ENCODE results near the gene DZIP3. TPM values are rescaled to one million over a fixed set of nuclear protein-coding genes. Genes with fewer than 3 reads are reported as not detected.

DZIP3 gene
- total and polyA plus RNA-seq, 2 experiments from 2014 or later = 28.7 to 32.0 TPM

DNA sequence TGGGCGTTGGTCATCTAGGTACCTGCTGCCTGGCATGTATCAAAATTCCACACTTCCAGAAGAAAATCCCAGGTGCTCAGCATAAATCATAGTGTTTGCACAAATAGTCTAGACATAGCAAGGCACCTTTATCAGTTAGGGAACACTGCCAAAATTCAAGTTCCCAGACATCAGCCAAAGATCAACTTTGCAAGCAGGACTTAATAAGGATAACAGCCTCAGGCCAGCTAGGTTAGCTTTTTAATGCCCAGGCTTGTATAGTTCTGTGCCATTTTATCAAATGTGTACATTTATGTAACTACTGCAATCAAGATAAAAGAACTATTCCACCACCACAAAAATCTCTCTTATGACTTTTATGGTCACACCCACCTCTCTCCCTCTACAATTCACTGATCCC lies 30.7 kb downstream of the DZIP3 start (continued):
- TF ChIP-seq, protein P1, sequence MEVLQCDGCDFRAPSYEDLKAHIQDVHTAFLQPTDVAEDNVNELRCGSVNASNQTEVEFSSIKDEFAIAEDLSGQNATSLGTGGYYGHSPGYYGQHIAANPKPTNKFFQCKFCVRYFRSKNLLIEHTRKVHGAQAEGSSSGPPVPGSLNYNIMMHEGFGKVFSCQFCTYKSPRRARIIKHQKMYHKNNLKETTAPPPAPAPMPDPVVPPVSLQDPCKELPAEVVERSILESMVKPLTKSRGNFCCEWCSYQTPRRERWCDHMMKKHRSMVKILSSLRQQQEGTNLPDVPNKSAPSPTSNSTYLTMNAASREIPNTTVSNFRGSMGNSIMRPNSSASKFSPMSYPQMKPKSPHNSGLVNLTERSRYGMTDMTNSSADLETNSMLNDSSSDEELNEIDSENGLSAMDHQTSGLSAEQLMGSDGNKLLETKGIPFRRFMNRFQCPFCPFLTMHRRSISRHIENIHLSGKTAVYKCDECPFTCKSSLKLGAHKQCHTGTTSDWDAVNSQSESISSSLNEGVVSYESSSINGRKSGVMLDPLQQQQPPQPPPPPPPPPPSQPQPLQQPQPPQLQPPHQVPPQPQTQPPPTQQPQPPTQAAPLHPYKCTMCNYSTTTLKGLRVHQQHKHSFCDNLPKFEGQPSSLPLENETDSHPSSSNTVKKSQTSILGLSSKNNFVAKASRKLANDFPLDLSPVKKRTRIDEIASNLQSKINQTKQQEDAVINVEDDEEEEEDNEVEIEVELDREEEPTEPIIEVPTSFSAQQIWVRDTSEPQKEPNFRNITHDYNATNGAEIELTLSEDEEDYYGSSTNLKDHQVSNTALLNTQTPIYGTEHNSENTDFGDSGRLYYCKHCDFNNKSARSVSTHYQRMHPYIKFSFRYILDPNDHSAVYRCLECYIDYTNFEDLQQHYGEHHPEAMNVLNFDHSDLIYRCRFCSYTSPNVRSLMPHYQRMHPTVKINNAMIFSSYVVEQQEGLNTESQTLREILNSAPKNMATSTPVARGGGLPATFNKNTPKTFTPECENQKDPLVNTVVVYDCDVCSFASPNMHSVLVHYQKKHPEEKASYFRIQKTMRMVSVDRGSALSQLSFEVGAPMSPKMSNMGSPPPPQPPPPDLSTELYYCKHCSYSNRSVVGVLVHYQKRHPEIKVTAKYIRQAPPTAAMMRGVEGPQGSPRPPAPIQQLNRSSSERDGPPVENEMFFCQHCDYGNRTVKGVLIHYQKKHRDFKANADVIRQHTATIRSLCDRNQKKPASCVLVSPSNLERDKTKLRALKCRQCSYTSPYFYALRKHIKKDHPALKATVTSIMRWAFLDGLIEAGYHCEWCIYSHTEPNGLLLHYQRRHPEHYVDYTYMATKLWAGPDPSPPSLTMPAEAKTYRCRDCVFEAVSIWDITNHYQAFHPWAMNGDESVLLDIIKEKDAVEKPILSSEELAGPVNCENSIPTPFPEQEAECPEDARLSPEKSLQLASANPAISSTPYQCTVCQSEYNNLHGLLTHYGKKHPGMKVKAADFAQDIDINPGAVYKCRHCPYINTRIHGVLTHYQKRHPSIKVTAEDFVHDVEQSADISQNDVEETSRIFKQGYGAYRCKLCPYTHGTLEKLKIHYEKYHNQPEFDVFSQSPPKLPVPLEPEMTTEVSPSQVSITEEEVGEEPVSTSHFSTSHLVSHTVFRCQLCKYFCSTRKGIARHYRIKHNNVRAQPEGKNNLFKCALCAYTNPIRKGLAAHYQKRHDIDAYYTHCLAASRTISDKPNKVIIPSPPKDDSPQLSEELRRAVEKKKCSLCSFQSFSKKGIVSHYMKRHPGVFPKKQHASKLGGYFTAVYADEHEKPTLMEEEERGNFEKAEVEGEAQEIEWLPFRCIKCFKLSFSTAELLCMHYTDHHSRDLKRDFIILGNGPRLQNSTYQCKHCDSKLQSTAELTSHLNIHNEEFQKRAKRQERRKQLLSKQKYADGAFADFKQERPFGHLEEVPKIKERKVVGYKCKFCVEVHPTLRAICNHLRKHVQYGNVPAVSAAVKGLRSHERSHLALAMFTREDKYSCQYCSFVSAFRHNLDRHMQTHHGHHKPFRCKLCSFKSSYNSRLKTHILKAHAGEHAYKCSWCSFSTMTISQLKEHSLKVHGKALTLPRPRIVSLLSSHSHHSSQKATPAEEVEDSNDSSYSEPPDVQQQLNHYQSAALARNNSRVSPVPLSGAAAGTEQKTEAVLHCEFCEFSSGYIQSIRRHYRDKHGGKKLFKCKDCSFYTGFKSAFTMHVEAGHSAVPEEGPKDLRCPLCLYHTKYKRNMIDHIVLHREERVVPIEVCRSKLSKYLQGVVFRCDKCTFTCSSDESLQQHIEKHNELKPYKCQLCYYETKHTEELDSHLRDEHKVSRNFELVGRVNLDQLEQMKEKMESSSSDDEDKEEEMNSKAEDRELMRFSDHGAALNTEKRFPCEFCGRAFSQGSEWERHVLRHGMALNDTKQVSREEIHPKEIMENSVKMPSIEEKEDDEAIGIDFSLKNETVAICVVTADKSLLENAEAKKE (CRISPR knock-in tag; IDR thresholded peaks at IDR 0.05) = no peak
- no peak for TF ChIP-seq ZNF114 (CRISPR knock-in tag; IDR thresholded peaks at IDR 0.05)
- no peak for TF ChIP-seq EZH2 (IDR thresholded peaks at IDR 0.05; ENCODE audit: low read depth, unreplicated experiment)
- TF ChIP-seq ETS1 (IDR thresholded peaks at IDR 0.05) = no peak
- TF ChIP-seq NANOG (IDR thresholded peaks at IDR 0.05; ENCODE audit: borderline replicate concordance) = no peak
- no peak for TF ChIP-seq REST (IDR thresholded peaks at IDR 0.05; ENCODE audit: unreplicated experiment)
- TF ChIP-seq JUNB (IDR thresholded peaks at IDR 0.05; ENCODE audit: unreplicated experiment) = no peak
